ENCODE results near the gene GLDN.

GRCh38 chr15:51374131-51374530, 32.7 kb downstream of the GLDN start:
- TF ChIP-seq POLR2A (IDR thresholded peaks at IDR 0.05; ENCODE audit: low read depth, low read length) (no peak), POLR2AphosphoS5 (IDR thresholded peaks at IDR 0.05; ENCODE audit: low read depth, low read length) (no peak), TAF1 (IDR thresholded peaks at IDR 0.05; ENCODE audit: borderline replicate concordance, low read depth, low read length) (no peak)
